Activated CD8-positive, alpha-beta memory T cell treated with anti-CD3 and anti-CD28 coated beads for 24 hours (primary cell): ENCODE results near the gene PPARG.
"Not testable (repeated sequence)": the region's sequence is repeated elsewhere in the genome, so short reads cannot be mapped to it uniquely, and the experiment has no call there.

Source experiments
- DNase-seq: peaks from one replicate; pipeline ENCODE4 v3.0.0-alpha.2; 2020

PPARG gene

GRCh38 chr3:12383218-12383617 lies 94.3 kb downstream of the PPARG start:
- no peak for DNase-seq

GRCh38 chr3:12384451-12385233 lies 95.8 kb downstream of the PPARG start:
- no peak for DNase-seq

GRCh38 chr3:12386514-12387291 lies 97.8 kb downstream of the PPARG start:
- not testable (repeated sequence) for DNase-seq

GRCh38 chr3:12388185-12388584 lies 99.3 kb downstream of the PPARG start:
- no peak for DNase-seq

GRCh38 chr3:12392101-12392878 lies 103.4 kb downstream of the PPARG start:
- DNase-seq: no peak

GRCh38 chr3:12393894-12394293 lies 105.0 kb downstream of the PPARG start:
- no peak for DNase-seq

- DNase-seq: no peak
Observed at GRCh38 chr3:12394569-12395271, 105.8 kb downstream of the PPARG start.

GRCh38 chr3:12395349-12396012 lies 106.6 kb downstream of the PPARG start:
- DNase-seq: no peak

GRCh38 chr3:12396471-12396870 lies 107.6 kb downstream of the PPARG start:
- DNase-seq: no peak

- DNase-seq: no peak
Observed at GRCh38 chr3:12399226-12399625, 110.4 kb downstream of the PPARG start.

GRCh38 chr3:12400616-12401194 lies 111.8 kb downstream of the PPARG start:
- DNase-seq: no peak

GRCh38 chr3:12401208-12401607 lies 112.3 kb downstream of the PPARG start:
- DNase-seq: no peak

- no peak for DNase-seq
Observed at GRCh38 chr3:12405432-12406272, 116.8 kb downstream of the PPARG start.

- no peak for DNase-seq
Observed at GRCh38 chr3:12408984-12409683, 120.3 kb downstream of the PPARG start.

GRCh38 chr3:12409684-12410596 lies 121.1 kb downstream of the PPARG start:
- DNase-seq: no peak

- no peak for DNase-seq
Observed at GRCh38 chr3:12413721-12414255, 124.9 kb downstream of the PPARG start.

GRCh38 chr3:12415014-12415680 lies 126.3 kb downstream of the PPARG start:
- DNase-seq: no peak

GRCh38 chr3:12416731-12417130 lies 127.9 kb downstream of the PPARG start:
- DNase-seq: no peak
